ENCODE results near the gene EXOC3L2.

Gene EXOC3L2

GRCh38 chr19:45175515-45176345, 69.5 kb downstream of the EXOC3L2 start:
- no peaks in the 10 kb centered on the region for H3K27me3 ChIP-seq
- H3K4me3 ChIP-seq = no peak overlapping the region
- H3K4me1 ChIP-seq = peaks cover 76% of the 10 kb centered on the region
- no peak overlapping the region for H3K4me2 ChIP-seq
- H3K9me3 ChIP-seq = no peaks in the 10 kb centered on the region
- H4K20me1 ChIP-seq = peaks cover 19% of the 10 kb centered on the region
- no peak overlapping the region for H3K27ac ChIP-seq
- peaks cover 2% of the 10 kb centered on the region; the same call in 1 of the 2 replicates for H3K36me3 ChIP-seq
- H3K9ac ChIP-seq = no peak overlapping the region
- TF ChIP-seq Cebpa-rat (IDR thresholded peaks at IDR 0.05) = no peak

- no peaks in the 10 kb centered on the region for H3K27me3 ChIP-seq
- TF ChIP-seq Cebpa-rat (IDR thresholded peaks at IDR 0.05) = no peak
- peak overlapping the region; percentile 82 for H3K27ac ChIP-seq
- peaks cover 81% of the 10 kb centered on the region for H3K4me1 ChIP-seq
- peaks cover 15% of the 10 kb centered on the region; the same call in 1 of the 2 replicates for H3K36me3 ChIP-seq
- no peaks in the 10 kb centered on the region for H3K9me3 ChIP-seq
- H3K4me3 ChIP-seq = peak overlapping the region; percentile 31; the same call in 1 of the 2 replicates
- H3K4me2 ChIP-seq = peak overlapping the region; percentile 93
- H3K9ac ChIP-seq = peak overlapping the region; percentile 73
- peaks cover under 1% of the 10 kb centered on the region; the same call in 1 of the 2 replicates for H4K20me1 ChIP-seq
Measured at GRCh38 chr19:45173816-45174215, 71.4 kb downstream of the EXOC3L2 start.

GRCh38 chr19:45172611-45173208, 72.5 kb downstream of the EXOC3L2 start:
- Histone ChIP-seq H3K27ac (peak overlapping the region; percentile 80), H3K9ac (peak overlapping the region; percentile 71), H3K9me3 (no peaks in the 10 kb centered on the region), H3K27me3 (no peaks in the 10 kb centered on the region), H3K4me3 (peak overlapping the region; percentile 44), H3K4me1 (peaks cover 92% of the 10 kb centered on the region), H3K36me3 (peaks cover 16% of the 10 kb centered on the region; the same call in 1 of the 2 replicates), H4K20me1 (no peaks in the 10 kb centered on the region), H3K4me2 (peak overlapping the region; percentile 93)
- no peak for TF ChIP-seq Cebpa-rat (IDR thresholded peaks at IDR 0.05)

GRCh38 chr19:45172173-45172572, 73.0 kb downstream of the EXOC3L2 start:
- Histone ChIP-seq H3K4me3 (peak overlapping the region; percentile 44), H3K9ac (peak overlapping the region; percentile 71)

GRCh38 chr19:45171211-45171623, 74.0 kb downstream of the EXOC3L2 start:
- Histone ChIP-seq H3K36me3 (peaks cover 16% of the 10 kb centered on the region; the same call in 1 of the 2 replicates), H3K4me3 (peak overlapping the region; percentile 9; the same call in 1 of the 2 replicates), H3K9me3 (no peaks in the 10 kb centered on the region), H3K9ac (peak overlapping the region; percentile 70; the same call in 1 of the 2 replicates), H3K27me3 (no peaks in the 10 kb centered on the region), H4K20me1 (no peaks in the 10 kb centered on the region), H3K4me2 (peak overlapping the region; percentile 93), H3K27ac (peak overlapping the region; percentile 57), H3K4me1 (peaks cover 93% of the 10 kb centered on the region)
- TF ChIP-seq Cebpa-rat (IDR thresholded peaks at IDR 0.05) = no peak

More at GRCh38 chr19:45172173-45172572, 73.0 kb downstream of the EXOC3L2 start:
- no peak for TF ChIP-seq Cebpa-rat (IDR thresholded peaks at IDR 0.05)
- no peaks in the 10 kb centered on the region for H4K20me1 ChIP-seq
- H3K9me3 ChIP-seq = no peaks in the 10 kb centered on the region
- H3K27ac ChIP-seq = peak overlapping the region; percentile 80
- peaks cover 93% of the 10 kb centered on the region for H3K4me1 ChIP-seq
- H3K27me3 ChIP-seq = no peaks in the 10 kb centered on the region
- H3K4me2 ChIP-seq = peak overlapping the region; percentile 93
- H3K36me3 ChIP-seq = peaks cover 16% of the 10 kb centered on the region; the same call in 1 of the 2 replicates

- Histone ChIP-seq H3K9me3 (no peaks in the 10 kb centered on the region), H3K4me1 (peaks cover 93% of the 10 kb centered on the region), H3K36me3 (peaks cover 16% of the 10 kb centered on the region; the same call in 1 of the 2 replicates), H3K27me3 (no peaks in the 10 kb centered on the region), H3K4me2 (peak overlapping the region; percentile 93), H3K27ac (peak overlapping the region; percentile 57), H3K4me3 (no peak overlapping the region), H4K20me1 (no peaks in the 10 kb centered on the region), H3K9ac (peak overlapping the region; percentile 70; the same call in 1 of the 2 replicates)
- TF ChIP-seq Cebpa-rat (IDR thresholded peaks at IDR 0.05) = no peak
Measured at GRCh38 chr19:45170146-45171106, 74.8 kb downstream of the EXOC3L2 start.

GRCh38 chr19:45169602-45170001, 75.6 kb downstream of the EXOC3L2 start:
- Histone ChIP-seq H3K27ac (peak overlapping the region; percentile 57; the same call in 1 of the 2 replicates), H4K20me1 (no peaks in the 10 kb centered on the region), H3K27me3 (no peaks in the 10 kb centered on the region), H3K9ac (0 out of 2 replicates have a peak overlapping the region, but pooled peaks have one; percentile 29), H3K4me2 (peak overlapping the region; percentile 93), H3K4me1 (peaks cover 99% of the 10 kb centered on the region), H3K4me3 (no peak overlapping the region), H3K36me3 (peaks cover 16% of the 10 kb centered on the region; the same call in 1 of the 2 replicates), H3K9me3 (no peaks in the 10 kb centered on the region)
- TF ChIP-seq Cebpa-rat (IDR thresholded peaks at IDR 0.05) = no peak

- H3K36me3 ChIP-seq = peaks cover 16% of the 10 kb centered on the region; the same call in 1 of the 2 replicates
- H3K9ac ChIP-seq = no peak overlapping the region
- H3K4me1 ChIP-seq = peaks cover 99% of the 10 kb centered on the region
- no peaks in the 10 kb centered on the region for H4K20me1 ChIP-seq
- no peak overlapping the region for H3K4me3 ChIP-seq
- peak overlapping the region; percentile 93 for H3K4me2 ChIP-seq
- TF ChIP-seq Cebpa-rat (IDR thresholded peaks at IDR 0.05) = no peak
- no peaks in the 10 kb centered on the region for H3K27me3 ChIP-seq
- peak overlapping the region; percentile 38; the same call in 1 of the 2 replicates for H3K27ac ChIP-seq
- H3K9me3 ChIP-seq = no peaks in the 10 kb centered on the region
Measured at GRCh38 chr19:45168767-45169351, 76.3 kb downstream of the EXOC3L2 start.

Data from BLaER1 (cell line).